GM19463 (cell line): Measurements from ENCODE around the gene FFAR1.

Experiments used
- ATAC-seq: cut with Tn5 transposase; IDR thresholded peaks from one replicate; pipeline ENCODE4 v1.9.1; 2021; ENCODE audit warnings: mild to moderate bottlenecking, moderate library complexity; ENCODE audit not compliant: unreplicated experiment

Gene FFAR1, protein sequence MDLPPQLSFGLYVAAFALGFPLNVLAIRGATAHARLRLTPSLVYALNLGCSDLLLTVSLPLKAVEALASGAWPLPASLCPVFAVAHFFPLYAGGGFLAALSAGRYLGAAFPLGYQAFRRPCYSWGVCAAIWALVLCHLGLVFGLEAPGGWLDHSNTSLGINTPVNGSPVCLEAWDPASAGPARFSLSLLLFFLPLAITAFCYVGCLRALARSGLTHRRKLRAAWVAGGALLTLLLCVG (N-terminal part only)

GRCh38 chr19:35347171-35347929 lies at the start of gene FFAR1:
TSS of gene FFAR1 (plus strand) at chr19:35347902. CDS start at chr19:35351552, 3,650 bp downstream.
- ATAC-seq: peak; percentile 61

DNA sequence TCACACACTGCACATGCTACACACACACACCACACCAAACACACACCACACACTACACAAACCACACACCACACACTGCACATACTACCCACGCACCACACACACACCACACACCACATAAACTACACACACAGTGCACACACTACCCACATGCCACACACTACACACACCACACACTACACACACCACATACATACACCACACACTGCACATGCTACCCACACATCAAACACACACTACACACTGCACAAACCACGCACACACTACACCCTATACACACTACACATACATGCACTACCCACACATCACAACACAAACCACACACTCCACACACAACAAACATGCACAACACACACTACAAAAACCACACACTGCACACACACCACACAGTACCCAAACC lies 49.8 kb upstream of the FFAR1 start:
- ATAC-seq: no peak

GRCh38 chr19:35298561-35298972 lies 49.1 kb upstream of the FFAR1 start:
- ATAC-seq: no peak

DNA sequence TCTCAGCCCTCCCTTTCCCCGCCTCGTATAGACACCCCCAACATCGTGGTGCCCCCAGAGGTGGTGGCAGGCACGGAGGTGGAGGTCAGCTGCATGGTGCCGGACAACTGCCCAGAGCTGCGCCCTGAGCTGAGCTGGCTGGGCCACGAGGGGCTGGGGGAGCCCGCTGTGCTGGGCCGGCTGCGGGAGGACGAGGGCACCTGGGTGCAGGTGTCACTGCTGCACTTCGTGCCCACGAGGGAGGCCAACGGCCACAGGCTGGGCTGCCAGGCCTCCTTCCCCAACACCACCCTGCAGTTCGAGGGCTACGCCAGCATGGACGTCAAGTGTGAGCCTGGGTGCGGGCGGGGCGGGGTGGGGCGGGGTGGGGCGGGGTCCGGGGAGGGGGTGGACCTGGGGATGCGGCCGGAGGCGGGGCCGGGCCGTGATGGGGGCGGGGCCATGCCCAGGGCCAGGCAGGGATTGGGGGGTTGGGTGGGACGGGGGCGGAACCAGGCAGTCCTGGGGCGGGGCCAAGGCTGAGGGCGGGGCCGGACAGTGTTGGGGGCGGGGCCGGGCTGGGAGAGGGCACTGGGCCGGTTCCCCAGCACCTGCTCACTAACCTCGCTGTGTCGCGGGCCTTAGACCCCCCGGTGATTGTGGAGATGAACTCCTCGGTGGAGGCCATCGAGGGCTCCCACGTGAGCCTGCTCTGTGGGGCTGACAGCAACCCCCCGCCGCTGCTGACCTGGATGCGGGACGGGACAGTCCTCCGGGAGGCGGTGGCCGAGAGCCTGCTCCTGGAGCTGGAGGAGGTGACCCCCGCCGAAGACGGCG lies 48.0 kb upstream of the FFAR1 start:
- no peak for ATAC-seq

- no peak for ATAC-seq
Observed at GRCh38 chr19:35300339-35300649, 47.4 kb upstream of the FFAR1 start.

- no peak for ATAC-seq
Observed at GRCh38 chr19:35301961-35302360, 45.7 kb upstream of the FFAR1 start.

- no peak for ATAC-seq
Observed at GRCh38 chr19:35302446-35302845, 45.3 kb upstream of the FFAR1 start.

DNA sequence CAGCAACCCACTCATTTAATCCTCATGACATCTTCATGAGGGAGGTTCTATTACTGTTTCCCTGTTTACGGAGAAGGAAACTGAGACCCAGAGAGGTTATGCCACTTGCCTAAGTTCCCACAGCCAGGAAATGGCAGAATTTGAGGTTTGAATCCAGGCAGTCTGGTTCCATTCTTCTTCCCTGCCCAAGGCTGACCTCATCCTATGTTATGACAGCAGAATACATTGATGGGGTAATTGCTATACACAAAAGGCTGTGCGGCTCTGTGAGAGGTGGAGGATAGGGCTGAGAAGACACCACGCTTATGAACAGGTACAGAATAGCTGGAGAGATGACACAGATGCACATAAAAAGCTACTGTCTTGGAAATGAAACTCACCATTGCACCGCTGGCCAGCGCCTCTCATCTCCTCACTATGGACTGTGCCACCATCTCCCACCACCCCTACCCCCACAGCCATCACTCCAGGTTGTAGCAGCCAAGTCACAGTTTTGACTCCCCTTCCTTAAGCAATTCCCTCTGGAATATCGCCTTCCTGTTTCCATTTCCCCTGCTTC lies 44.3 kb upstream of the FFAR1 start:
- no peak for ATAC-seq

- ATAC-seq: no peak
Observed at GRCh38 chr19:35304036-35304435, 43.7 kb upstream of the FFAR1 start.

DNA sequence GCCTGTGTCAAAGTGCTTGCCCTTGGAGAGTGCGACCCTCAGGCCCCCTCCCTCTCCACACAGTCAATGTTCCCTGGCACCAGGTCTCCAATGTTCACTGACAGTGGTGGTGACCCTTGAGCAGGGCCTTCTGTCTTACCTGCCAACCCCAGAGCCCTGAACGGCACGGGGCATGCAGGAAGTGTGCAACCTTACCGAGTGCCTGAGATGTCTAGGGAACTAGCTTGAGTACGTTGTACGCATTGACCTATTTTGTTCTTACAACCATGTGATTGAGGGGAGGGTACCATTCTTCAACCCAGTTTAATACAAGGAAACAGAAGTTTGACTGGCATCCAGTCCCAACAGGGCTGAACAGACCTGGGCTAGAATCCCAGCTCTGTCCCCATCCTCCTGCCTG lies 42.5 kb upstream of the FFAR1 start:
- ATAC-seq: no peak

DNA sequence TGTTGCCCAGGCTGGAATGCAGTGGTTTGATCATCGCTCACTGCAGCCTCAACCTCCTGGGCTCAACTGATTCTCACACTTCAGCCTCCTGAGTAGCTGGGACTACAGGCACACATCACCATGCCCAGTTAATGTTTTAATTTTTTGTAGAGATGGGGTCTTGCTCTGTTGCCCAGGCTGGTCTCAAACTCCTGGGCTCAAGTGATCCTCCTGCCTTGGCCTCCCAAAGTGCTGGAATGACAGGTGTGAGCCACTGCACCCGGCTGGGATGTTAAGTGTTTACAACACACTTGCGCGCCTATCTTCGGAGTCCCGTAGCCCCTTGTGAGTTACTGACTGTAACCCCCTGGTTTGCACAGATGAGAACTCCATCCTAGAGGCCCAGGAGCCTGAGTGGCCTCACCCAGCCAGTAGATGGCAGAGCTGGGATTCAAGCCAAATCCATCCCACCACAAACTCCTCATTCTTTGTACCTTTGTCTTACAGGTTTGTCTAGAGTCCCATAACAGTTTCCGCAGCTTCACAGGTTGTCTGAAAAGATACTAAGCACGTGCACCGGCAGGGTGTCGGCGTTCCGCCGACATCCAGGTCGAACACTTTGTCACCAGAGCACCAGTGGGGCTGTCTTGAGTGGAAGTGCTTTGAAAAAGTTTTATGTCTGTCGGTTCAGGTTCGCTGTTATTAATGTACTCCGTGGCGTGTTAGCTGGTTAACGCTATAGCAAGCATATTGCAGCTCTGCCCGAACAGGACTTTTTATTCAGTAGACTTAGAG lies 41.0 kb upstream of the FFAR1 start:
- ATAC-seq: no peak

- ATAC-seq: no peak
Observed at GRCh38 chr19:35307931-35308330, 39.8 kb upstream of the FFAR1 start.

DNA sequence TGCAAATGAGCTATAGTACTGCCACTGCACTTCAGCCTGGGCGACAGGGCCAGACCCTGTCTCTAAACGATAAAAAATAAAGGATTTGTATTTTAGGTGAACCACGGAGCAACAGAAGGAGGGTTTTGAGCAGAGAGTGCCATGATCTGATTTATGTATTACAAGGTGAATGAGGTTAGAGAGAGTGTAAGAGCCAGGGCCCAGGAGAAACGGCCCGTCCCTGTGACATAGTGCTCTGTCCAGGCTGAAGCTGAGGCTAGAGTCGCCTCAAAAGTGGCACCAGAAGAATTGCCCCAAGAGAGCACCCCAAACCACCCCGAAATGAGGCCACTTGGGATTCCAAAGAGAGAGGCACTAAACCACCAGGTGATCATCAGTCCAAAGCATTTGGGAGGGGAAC lies 38.8 kb upstream of the FFAR1 start:
- no peak for ATAC-seq

DNA sequence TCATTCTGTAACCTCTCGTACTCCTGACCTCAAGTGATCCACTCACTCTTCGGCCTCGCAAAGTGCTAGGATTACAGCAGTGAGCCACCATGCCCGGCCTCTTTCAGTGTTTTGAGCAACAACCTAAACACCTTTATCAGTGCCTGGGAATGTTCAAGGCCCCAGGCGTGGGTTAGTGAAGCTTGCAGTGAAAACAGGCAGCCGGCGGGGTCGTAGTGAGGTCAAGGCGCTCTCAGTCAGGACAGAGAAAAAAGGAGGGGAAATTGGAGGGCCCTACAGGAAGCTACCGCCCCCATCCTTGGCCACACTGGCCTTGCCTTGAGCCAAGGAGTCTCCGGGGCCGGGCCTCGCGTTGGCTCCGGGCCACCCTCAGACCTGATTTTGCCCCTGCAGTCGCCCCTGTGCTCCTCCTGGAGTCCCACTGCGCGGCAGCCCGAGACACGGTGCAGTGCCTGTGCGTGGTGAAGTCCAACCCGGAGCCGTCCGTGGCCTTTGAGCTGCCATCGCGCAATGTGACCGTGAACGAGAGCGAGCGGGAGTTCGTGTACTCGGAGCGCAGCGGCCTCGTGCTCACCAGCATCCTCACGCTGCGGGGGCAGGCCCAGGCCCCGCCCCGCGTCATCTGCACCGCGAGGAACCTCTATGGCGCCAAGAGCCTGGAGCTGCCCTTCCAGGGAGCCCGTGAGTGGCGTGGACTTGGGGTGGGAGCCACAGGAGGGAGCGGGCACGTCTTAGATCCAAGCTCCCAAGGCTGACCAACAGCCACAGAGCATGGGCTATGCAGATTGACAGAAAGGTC lies 38.0 kb upstream of the FFAR1 start:
- ATAC-seq: no peak

DNA sequence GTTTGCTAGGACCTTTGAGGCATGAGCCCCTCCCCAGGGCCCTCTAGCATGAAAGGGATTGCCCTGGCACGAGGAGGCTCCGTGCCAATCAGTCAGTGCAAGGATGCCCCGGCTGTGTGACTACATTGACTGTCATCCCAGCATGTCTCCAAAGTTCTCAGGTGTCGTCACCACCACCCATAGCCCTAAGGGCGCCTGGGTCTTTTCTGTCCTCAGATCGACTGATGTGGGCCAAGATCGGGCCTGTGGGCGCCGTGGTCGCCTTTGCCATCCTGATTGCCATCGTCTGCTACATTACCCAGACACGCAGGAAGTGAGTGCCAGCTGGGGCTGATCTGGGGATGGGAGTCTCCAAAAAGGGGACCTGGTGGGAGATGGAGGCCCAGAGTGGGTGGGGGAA lies 37.4 kb upstream of the FFAR1 start:
- no peak for ATAC-seq

DNA sequence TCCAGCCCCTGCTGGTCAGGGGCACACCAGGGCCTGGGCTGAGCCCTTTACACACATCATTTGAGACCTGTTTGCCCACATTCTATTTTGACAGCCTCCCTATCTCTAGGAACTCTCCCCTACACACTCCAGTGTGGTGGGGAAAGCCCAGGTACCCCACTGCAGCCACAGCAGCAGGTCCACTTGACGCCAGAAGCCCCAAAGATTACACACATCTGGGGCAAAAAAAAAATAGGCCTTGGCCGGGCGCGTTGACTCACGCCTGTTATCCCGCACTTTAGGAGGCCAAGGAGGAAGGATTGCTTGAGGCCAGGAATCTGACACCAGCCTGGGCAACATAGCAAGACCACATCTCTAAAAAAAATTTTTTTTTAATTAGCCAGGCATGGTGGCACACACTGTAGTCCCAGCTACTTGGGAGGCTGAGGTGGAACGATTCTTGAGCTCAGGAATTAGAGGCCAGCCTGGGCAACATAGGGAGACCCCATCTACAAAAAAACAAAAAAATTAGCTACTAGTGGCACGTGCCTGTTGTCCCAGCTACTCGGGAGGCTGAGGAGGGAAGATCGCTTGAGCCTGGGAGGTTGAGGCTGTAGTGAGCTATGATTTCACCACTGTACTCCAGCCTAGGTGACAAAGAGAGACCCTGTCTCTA lies 36.8 kb upstream of the FFAR1 start:
- no peak for ATAC-seq

- no peak for ATAC-seq
Observed at GRCh38 chr19:35311901-35312665, 35.6 kb upstream of the FFAR1 start.

DNA sequence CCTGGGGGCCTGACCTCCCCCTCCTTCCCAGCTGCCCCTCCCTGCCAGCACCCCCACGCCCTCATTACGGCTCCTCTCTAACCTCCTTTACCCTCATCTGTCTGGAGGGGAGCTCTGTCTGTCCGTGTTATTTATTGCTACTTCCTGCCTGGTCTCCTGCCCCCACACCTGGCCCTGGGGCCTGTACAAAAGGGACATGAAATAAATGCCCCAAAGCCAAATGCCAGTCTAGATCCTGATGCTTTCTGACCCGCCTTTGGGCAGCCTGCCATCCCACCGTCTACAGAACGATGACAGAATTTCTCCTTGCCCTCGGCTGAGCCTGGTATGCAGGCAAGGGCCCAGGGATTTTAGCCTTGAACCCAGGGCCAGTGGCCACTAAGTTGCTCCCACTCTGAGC lies 34.1 kb upstream of the FFAR1 start:
- no peak for ATAC-seq

GRCh38 chr19:35314031-35314430 lies 33.7 kb upstream of the FFAR1 start:
- no peak for ATAC-seq
